PC-3 (cell line): Measurements from ENCODE around the gene ARHGAP5.

Source experiments
- EZH2 ChIP-seq: fragments of 300-600 bp; sonication (generic); IDR thresholded peaks from one replicate; pipeline ENCODE4 v1.6.1; 2017; ENCODE audit warnings: antibody characterized with exemption, mild to moderate bottlenecking, low read length; ENCODE audit not compliant: unreplicated experiment
- EZH2phosphoT487 ChIP-seq: fragments of 300-600 bp; sonication (generic); IDR thresholded peaks from 2 replicates; pipeline ENCODE4 v1.6.1; 2018; ENCODE audit warnings: mild to moderate bottlenecking, antibody characterized with exemption, low read length, borderline replicate concordance
- TF ChIP-seq, protein P1 (sequence below): fragments of 300-600 bp; sonication (generic); conservative IDR thresholded peaks from 2 replicates; pipeline ENCODE4 v1.5.1; 2017; ENCODE audit warnings: antibody characterized with exemption, low read depth, mild to moderate bottlenecking, low read length

DNA sequence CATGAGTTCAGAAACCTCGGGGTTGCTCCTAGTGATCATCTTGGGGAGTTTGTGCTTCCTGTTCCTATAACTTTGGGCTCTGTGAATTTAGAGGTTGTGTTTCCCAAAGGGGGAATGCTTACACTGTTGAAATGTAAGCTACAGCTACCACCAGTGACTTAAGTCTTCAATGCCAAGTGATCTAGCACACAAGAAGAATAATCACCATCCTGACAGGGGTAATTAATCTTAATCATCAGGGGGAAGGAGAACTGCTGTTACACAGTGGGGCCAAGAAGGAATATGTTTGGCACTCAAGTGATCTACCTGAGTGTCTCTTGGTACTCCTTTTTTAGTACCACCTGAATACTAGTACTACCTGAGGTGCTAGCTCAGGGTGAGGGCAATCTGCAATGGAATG, 89.8 kb downstream of the ARHGAP5 start:
- TF ChIP-seq, protein P1, sequence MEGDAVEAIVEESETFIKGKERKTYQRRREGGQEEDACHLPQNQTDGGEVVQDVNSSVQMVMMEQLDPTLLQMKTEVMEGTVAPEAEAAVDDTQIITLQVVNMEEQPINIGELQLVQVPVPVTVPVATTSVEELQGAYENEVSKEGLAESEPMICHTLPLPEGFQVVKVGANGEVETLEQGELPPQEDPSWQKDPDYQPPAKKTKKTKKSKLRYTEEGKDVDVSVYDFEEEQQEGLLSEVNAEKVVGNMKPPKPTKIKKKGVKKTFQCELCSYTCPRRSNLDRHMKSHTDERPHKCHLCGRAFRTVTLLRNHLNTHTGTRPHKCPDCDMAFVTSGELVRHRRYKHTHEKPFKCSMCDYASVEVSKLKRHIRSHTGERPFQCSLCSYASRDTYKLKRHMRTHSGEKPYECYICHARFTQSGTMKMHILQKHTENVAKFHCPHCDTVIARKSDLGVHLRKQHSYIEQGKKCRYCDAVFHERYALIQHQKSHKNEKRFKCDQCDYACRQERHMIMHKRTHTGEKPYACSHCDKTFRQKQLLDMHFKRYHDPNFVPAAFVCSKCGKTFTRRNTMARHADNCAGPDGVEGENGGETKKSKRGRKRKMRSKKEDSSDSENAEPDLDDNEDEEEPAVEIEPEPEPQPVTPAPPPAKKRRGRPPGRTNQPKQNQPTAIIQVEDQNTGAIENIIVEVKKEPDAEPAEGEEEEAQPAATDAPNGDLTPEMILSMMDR: no peak
- TF ChIP-seq EZH2phosphoT487: no peak
- no peak for TF ChIP-seq EZH2
